HepG2 (cell line): ENCODE results near the gene SRCAP. TPM values are rescaled to one million over a fixed set of nuclear protein-coding genes. Genes with fewer than 3 reads are reported as not detected.

Source experiments
- CEBPB ChIP-seq: IDR thresholded peaks from 2 replicates; pipeline ENCODE4 v1.6.1; 2011; ENCODE audit warnings: low read depth, low read length, improper control_type of control experiment, borderline replicate concordance
- GATA4 ChIP-seq: sonication (generic); IDR thresholded peaks from 2 replicates; pipeline ENCODE4 v1.6.1; 2016; ENCODE audit warnings: antibody characterized with exemption, low read depth, borderline replicate concordance
- HNRNPUL1 ChIP-seq: fragments of 200-400 bp; formaldehyde crosslinking; IDR thresholded peaks from 2 replicates; pipeline ENCODE4 v1.6.1; 2017; ENCODE audit warnings: low read depth, mild to moderate bottlenecking, low read length, moderate library complexity
- ISX ChIP-seq: sonication (generic); formaldehyde crosslinking; conservative IDR thresholded peaks from 2 replicates; pipeline ENCODE4 v1.5.0; 2020; ENCODE audit warnings: missing genetic modification reagents
- KAT8 ChIP-seq: IDR thresholded peaks from 2 replicates; pipeline ENCODE4 v1.6.1; 2016; ENCODE audit warnings: missing genetic modification reagents, missing compliant biosample characterization
- KLF9 ChIP-seq: IDR thresholded peaks from 2 replicates; pipeline ENCODE4 v1.6.1; 2016; ENCODE audit warnings: low read depth
- NFYC ChIP-seq: IDR thresholded peaks from 2 replicates; pipeline ENCODE4 v1.6.1; 2016; ENCODE audit warnings: missing genetic modification reagents, missing compliant biosample characterization
- NKX3-1 ChIP-seq: sonication (generic); formaldehyde crosslinking; IDR thresholded peaks from 2 replicates; pipeline ENCODE4 v1.5.0; 2020; ENCODE audit warnings: missing genetic modification reagents
- POLR2AphosphoS5 ChIP-seq: IDR thresholded peaks from 2 replicates; pipeline ENCODE4 v1.6.1; 2012; ENCODE audit warnings: low read depth, low read length
- SRSF1 ChIP-seq: fragments of 200-400 bp; formaldehyde crosslinking; optimal IDR thresholded peaks from 2 replicates; pipeline ENCODE3; 2017; ENCODE audit warnings: mild to moderate bottlenecking, low read depth, low read length, moderate library complexity
- ZBTB8A ChIP-seq: sonication (generic); formaldehyde crosslinking; IDR thresholded peaks from 2 replicates; pipeline ENCODE4 v1.4.0; 2020; ENCODE audit warnings: mild to moderate bottlenecking, low read depth, missing genetic modification reagents, borderline replicate concordance
- ZKSCAN1 ChIP-seq: fragments of 150-350 bp; IDR thresholded peaks from 2 replicates; pipeline ENCODE4 v1.6.1; 2014; ENCODE audit warnings: low read length
- ZNF138 ChIP-seq: sonication (generic); formaldehyde crosslinking; IDR thresholded peaks from 2 replicates; pipeline ENCODE4 v1.5.0; 2020; ENCODE audit warnings: mild to moderate bottlenecking, low read depth, missing genetic modification reagents
- ZNF713 ChIP-seq: sonication (generic); formaldehyde crosslinking; IDR thresholded peaks from 2 replicates; pipeline ENCODE4 v1.4.0; 2020; ENCODE audit warnings: mild to moderate bottlenecking, missing genetic modification reagents
- polyA plus RNA-seq, 8 experiments: library from polyadenylated mRNA; depleted of rRNA in 3 of 8; stranded (reverse) in 7 of 8; unstranded in 1 of 8; fragments of >200 nt; fragmentation: Illumina TruSeq in 4 of 8; extraction: Trizol in 4 of 8; gene quantifications; 2 replicates each; pipeline versions ENCODE4 v1.2.1 to v1.2.3, GENCODE V29; 2011 to 2016; ENCODE audit warnings: low read depth in 4 of 8, missing spikeins in 1 of 8, mixed read lengths in 1 of 8; ENCODE audit not compliant: insufficient read depth in 1 of 8
- total RNA-seq, 5 experiments: library from RNA; depleted of rRNA; stranded (reverse); fragments of >200 nt; fragmentation: Illumina TruSeq; extraction: Trizol; gene quantifications; 2 replicates each; pipeline ENCODE4 v1.2.3, GENCODE V29; 2016; ENCODE audit warnings: low read depth in 1 of 5
- TF ChIP-seq, protein P1 (sequence below): sonication (generic); formaldehyde crosslinking; conservative IDR thresholded peaks from 2 replicates; pipeline ENCODE4 v1.4.0; 2020; ENCODE audit warnings: missing genetic modification reagents
- TF ChIP-seq, protein P2 (sequence below): sonication (generic); formaldehyde crosslinking; IDR thresholded peaks from 2 replicates; pipeline ENCODE4 v1.9.0; 2021; ENCODE audit warnings: missing genetic modification reagents, borderline replicate concordance
- TF ChIP-seq, protein P3 (sequence below): sonication (generic); formaldehyde crosslinking; IDR thresholded peaks from 2 replicates; pipeline ENCODE4 v1.4.0; 2020; ENCODE audit warnings: missing genetic modification reagents, borderline replicate concordance
- TF ChIP-seq, protein P4 (sequence below): sonication (generic); formaldehyde crosslinking; IDR thresholded peaks from 2 replicates; pipeline ENCODE4 v1.4.0; 2020; ENCODE audit warnings: missing genetic modification reagents, borderline replicate concordance

Gene SRCAP
- total and polyA plus RNA-seq, 2 of the 13 experiments (the other 11 are each of a cell fraction or from before 2014, with no cell fraction given), result 4.9 to 9.0 TPM

DNA sequence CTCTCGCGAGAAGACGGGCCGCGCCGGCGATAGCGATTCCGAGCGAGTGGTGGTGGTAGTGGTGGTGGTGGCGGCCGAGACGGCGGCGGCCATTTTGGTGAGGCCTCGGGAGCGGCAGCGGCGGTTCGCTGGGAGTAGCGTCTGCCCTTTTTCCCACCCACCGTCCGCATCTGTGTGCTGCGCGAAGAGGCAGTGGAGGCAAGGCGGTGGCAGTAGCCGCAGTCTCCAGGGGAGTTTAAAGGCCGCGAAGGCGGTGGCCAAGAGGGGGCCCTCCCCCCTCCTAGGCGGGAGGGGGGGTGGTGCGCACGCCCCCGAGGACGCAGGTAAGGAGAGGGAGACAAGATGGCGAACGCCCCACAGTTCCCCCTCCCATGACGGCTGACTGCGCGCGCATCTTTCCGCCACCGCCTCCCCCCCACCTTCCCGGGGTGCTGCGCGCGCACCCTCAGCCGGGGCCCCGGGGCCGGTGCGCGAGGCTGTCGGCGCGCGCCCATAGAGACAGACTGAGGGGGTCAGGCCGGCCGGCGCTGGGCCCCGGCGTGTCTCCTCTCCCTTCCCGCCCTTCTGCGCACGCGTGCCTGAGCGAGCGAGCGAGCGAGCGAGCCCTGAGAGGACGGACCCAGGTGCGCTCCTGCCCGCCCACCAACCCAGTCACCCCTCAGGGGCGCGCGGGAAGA lies 694 bp upstream of the SRCAP start (continued):
- TF ChIP-seq, protein P1, sequence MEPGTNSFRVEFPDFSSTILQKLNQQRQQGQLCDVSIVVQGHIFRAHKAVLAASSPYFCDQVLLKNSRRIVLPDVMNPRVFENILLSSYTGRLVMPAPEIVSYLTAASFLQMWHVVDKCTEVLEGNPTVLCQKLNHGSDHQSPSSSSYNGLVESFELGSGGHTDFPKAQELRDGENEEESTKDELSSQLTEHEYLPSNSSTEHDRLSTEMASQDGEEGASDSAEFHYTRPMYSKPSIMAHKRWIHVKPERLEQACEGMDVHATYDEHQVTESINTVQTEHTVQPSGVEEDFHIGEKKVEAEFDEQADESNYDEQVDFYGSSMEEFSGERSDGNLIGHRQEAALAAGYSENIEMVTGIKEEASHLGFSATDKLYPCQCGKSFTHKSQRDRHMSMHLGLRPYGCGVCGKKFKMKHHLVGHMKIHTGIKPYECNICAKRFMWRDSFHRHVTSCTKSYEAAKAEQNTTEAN (CRISPR knock-in tag), result peak; percentile 78
- TF ChIP-seq ISX (CRISPR knock-in tag) (0 out of 2 replicates have a peak, but pooled peaks have one; percentile 27), HNRNPUL1 (peak; percentile 79; the same call in 1 of the 2 replicates), ZNF138 (CRISPR knock-in tag) (peak; percentile 94; the same call in 1 of the 2 replicates), KLF9 (CRISPR knock-in tag) (peak; percentile 58; the same call in 1 of the 2 replicates), ZNF713 (0 out of 2 replicates have a peak, but pooled peaks have one; percentile 20), KAT8 (CRISPR knock-in tag) (peak; percentile 94), ZBTB8A (CRISPR knock-in tag) (peak; percentile 34; the same call in 1 of the 2 replicates), ZKSCAN1 (0 out of 2 replicates have a peak, but pooled peaks have one; percentile 18), POLR2AphosphoS5 (peak; percentile 86), SRSF1 (peak; percentile 100), GATA4 (peak; percentile 27; the same call in 1 of the 2 replicates), NFYC (peak; percentile 72), CEBPB (no peak), NKX3-1 (CRISPR knock-in tag) (peak; percentile 71; the same call in 1 of the 2 replicates)
- TF ChIP-seq, protein P2, sequence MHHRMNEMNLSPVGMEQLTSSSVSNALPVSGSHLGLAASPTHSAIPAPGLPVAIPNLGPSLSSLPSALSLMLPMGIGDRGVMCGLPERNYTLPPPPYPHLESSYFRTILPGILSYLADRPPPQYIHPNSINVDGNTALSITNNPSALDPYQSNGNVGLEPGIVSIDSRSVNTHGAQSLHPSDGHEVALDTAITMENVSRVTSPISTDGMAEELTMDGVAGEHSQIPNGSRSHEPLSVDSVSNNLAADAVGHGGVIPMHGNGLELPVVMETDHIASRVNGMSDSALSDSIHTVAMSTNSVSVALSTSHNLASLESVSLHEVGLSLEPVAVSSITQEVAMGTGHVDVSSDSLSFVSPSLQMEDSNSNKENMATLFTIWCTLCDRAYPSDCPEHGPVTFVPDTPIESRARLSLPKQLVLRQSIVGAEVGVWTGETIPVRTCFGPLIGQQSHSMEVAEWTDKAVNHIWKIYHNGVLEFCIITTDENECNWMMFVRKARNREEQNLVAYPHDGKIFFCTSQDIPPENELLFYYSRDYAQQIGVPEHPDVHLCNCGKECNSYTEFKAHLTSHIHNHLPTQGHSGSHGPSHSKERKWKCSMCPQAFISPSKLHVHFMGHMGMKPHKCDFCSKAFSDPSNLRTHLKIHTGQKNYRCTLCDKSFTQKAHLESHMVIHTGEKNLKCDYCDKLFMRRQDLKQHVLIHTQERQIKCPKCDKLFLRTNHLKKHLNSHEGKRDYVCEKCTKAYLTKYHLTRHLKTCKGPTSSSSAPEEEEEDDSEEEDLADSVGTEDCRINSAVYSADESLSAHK (CRISPR knock-in tag), result peak; percentile 79; the same call in 1 of the 2 replicates
- TF ChIP-seq, protein P3, sequence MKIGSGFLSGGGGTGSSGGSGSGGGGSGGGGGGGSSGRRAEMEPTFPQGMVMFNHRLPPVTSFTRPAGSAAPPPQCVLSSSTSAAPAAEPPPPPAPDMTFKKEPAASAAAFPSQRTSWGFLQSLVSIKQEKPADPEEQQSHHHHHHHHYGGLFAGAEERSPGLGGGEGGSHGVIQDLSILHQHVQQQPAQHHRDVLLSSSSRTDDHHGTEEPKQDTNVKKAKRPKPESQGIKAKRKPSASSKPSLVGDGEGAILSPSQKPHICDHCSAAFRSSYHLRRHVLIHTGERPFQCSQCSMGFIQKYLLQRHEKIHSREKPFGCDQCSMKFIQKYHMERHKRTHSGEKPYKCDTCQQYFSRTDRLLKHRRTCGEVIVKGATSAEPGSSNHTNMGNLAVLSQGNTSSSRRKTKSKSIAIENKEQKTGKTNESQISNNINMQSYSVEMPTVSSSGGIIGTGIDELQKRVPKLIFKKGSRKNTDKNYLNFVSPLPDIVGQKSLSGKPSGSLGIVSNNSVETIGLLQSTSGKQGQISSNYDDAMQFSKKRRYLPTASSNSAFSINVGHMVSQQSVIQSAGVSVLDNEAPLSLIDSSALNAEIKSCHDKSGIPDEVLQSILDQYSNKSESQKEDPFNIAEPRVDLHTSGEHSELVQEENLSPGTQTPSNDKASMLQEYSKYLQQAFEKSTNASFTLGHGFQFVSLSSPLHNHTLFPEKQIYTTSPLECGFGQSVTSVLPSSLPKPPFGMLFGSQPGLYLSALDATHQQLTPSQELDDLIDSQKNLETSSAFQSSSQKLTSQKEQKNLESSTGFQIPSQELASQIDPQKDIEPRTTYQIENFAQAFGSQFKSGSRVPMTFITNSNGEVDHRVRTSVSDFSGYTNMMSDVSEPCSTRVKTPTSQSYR (CRISPR knock-in tag), result peak; percentile 78
- TF ChIP-seq, protein P4, sequence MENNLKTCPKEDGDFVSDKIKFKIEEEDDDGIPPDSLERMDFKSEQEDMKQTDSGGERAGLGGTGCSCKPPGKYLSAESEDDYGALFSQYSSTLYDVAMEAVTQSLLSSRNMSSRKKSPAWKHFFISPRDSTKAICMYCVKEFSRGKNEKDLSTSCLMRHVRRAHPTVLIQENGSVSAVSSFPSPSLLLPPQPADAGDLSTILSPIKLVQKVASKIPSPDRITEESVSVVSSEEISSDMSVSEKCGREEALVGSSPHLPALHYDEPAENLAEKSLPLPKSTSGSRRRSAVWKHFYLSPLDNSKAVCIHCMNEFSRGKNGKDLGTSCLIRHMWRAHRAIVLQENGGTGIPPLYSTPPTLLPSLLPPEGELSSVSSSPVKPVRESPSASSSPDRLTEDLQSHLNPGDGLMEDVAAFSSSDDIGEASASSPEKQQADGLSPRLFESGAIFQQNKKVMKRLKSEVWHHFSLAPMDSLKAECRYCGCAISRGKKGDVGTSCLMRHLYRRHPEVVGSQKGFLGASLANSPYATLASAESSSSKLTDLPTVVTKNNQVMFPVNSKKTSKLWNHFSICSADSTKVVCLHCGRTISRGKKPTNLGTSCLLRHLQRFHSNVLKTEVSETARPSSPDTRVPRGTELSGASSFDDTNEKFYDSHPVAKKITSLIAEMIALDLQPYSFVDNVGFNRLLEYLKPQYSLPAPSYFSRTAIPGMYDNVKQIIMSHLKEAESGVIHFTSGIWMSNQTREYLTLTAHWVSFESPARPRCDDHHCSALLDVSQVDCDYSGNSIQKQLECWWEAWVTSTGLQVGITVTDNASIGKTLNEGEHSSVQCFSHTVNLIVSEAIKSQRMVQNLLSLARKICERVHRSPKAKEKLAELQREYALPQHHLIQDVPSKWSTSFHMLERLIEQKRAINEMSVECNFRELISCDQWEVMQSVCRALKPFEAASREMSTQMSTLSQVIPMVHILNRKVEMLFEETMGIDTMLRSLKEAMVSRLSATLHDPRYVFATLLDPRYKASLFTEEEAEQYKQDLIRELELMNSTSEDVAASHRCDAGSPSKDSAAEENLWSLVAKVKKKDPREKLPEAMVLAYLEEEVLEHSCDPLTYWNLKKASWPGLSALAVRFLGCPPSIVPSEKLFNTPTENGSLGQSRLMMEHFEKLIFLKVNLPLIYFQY, result no peak; the same call in 1 of the 2 replicates
